AG09319 (cell line): ENCODE results near the gene SPDL1.

Experiments
- DNase-seq: peaks from one replicate; pipeline ENCODE4 v3.0.0-alpha.2; 2010; ENCODE audit warnings: low read depth; ENCODE audit errors: extremely low read depth
- CTCF ChIP-seq: IDR thresholded peaks from 2 replicates; pipeline ENCODE4 v1.5.1; 2011; ENCODE audit warnings: low read depth, mild to moderate bottlenecking, inconsistent platforms, low read length, moderate library complexity

Gene SPDL1

DNA sequence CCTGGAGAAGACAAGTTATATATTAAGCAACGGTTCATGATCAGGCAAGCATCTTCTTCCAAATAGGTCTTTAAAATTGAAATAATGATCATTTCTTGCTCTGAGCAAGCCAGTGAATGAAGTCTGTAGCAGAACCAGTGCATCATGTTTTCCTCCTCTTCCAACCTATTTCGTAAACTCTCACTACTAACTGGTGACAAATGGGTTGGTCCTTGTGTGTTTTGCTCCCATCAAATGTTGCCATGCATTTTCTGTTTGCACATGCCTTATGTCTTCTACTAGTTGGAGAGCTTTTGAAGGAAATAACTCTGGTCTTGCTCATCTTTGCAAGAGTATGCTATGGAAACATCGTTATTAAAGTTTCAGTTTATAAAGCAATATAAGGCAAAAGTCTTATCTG, 37.2 kb upstream of the SPDL1 start:
- TF ChIP-seq CTCF = no peak

GRCh38 chr5:169547508-169547907, 36.1 kb upstream of the SPDL1 start:
- no peak for TF ChIP-seq CTCF

More for the DNA sequence above, 37.2 kb upstream of the SPDL1 start:
- DNase-seq = no peak

GRCh38 chr5:169548315-169548714, 35.3 kb upstream of the SPDL1 start:
- DNase-seq = peak; percentile 45
- TF ChIP-seq CTCF = peak; percentile 58

More at GRCh38 chr5:169547508-169547907, 36.1 kb upstream of the SPDL1 start:
- no peak for DNase-seq

GRCh38 chr5:169549453-169550100, 34.0 kb upstream of the SPDL1 start:
- no peak for TF ChIP-seq CTCF
- DNase-seq = no peak

GRCh38 chr5:169550227-169550626, 33.3 kb upstream of the SPDL1 start:
- DNase-seq = no peak
- TF ChIP-seq CTCF = no peak

GRCh38 chr5:169551146-169551545, 32.4 kb upstream of the SPDL1 start:
- DNase-seq = no peak
- TF ChIP-seq CTCF = no peak

DNA sequence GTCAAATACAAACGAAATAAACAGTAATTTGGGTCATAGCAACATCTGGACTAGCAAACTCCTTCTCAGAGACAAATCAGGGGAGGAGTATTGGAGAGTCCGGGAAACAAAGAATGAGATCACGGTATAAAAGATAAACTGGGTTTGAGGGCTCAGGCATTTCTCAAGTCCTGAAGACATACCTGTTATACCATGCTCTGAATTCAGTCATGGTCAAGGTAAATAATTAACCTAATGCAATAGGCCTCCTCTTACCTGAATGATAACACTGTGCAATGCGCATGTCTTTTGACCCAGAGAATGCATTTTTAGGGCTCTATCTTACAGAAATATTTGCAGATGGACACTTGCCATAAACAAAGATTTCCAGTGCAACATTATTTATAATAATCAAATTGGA, 31.9 kb upstream of the SPDL1 start:
- no peak for TF ChIP-seq CTCF
- no peak for DNase-seq
